Measurements from ENCODE around the gene NT5C3A. TPM values are rescaled to one million over a fixed set of nuclear protein-coding genes. Genes with fewer than 3 reads are reported as not detected.
A peak's percentile ranks its signal among the peaks of the same experiment; 100 is the strongest.

Gene NT5C3A
- total and polyA plus RNA-seq, 2 experiments from 2014 or later = 28.5 to 45.8 TPM

- H3K27me3 Mint-ChIP-seq (ENCODE audit: insufficient read depth, low read depth, poor library complexity) = no peaks in the 10 kb centered on the region
- peaks cover 35% of the 10 kb centered on the region for H3K4me1 ChIP-seq (ENCODE audit: insufficient read depth)
- H4K20me1 ChIP-seq (replicated peaks; ENCODE audit: insufficient read depth) = no peaks in the 10 kb centered on the region
- peak; percentile 11 for DNase-seq (ENCODE audit: low spot score)
- H3K4me1 Mint-ChIP-seq = peaks cover 39% of the 10 kb centered on the region
- H3K27me3 ChIP-seq (ENCODE audit: insufficient read depth) = no peaks in the 10 kb centered on the region
- H3K9me3 Mint-ChIP-seq = peaks cover 14% of the 10 kb centered on the region
- H3K9me2 ChIP-seq (ENCODE audit: insufficient read depth) = peaks cover 3% of the 10 kb centered on the region; the same call in 1 of the 2 replicates
- H3K27ac ChIP-seq (ENCODE audit: low read depth) = no peak overlapping the region
- peaks cover 6% of the 10 kb centered on the region; the same call in 1 of the 3 replicates for H3K36me3 Mint-ChIP-seq (ENCODE audit: low read depth)
- H3K4me3 ChIP-seq = no peak overlapping the region
- peak overlapping the region; percentile 45; the same call in 1 of the 2 replicates for H3K4me2 ChIP-seq
- H3K27ac Mint-ChIP-seq = 0 out of 2 replicates have a peak overlapping the region, but pooled peaks have one; percentile 10
- H3K4me3 Mint-ChIP-seq = 0 out of 3 replicates have a peak overlapping the region, but pooled peaks have one; percentile 18
- H3K79me2 ChIP-seq (replicated peaks; ENCODE audit: insufficient read depth) = no peaks in the 10 kb centered on the region
- H3F3A ChIP-seq (replicated peaks; ENCODE audit: low read depth) = no peaks in the 10 kb centered on the region
- TF ChIP-seq STAT1 (IDR thresholded peaks at IDR 0.05; ENCODE audit: unreplicated experiment) (no peak), JUNB (IDR thresholded peaks at IDR 0.05; ENCODE audit: unreplicated experiment) (no peak), POLR2AphosphoS5 (IDR thresholded peaks at IDR 0.05; ENCODE audit: low read depth) (no peak), NANOG (IDR thresholded peaks at IDR 0.05; ENCODE audit: borderline replicate concordance) (no peak), ZNF331 (CRISPR knock-in tag; IDR thresholded peaks at IDR 0.05; ENCODE audit: low read depth) (no peak), REST (IDR thresholded peaks at IDR 0.05; ENCODE audit: unreplicated experiment) (no peak), CTCF (conservative IDR thresholded peaks at IDR 0.05; ENCODE audit: low read depth in 2 of 2) (no peak), EZH2 (IDR thresholded peaks at IDR 0.05; ENCODE audit: low read depth, unreplicated experiment) (no peak), EZH2phosphoT487 (IDR thresholded peaks at IDR 0.05; ENCODE audit: unreplicated experiment) (no peak), ZNF114 (CRISPR knock-in tag; IDR thresholded peaks at IDR 0.05) (no peak), CREB1 (CRISPR knock-in tag; IDR thresholded peaks at IDR 0.05; ENCODE audit: low read depth) (no peak), ZNF462 (CRISPR knock-in tag; IDR thresholded peaks at IDR 0.05) (no peak), ETS1 (IDR thresholded peaks at IDR 0.05) (no peak)
- no peaks in the 10 kb centered on the region for H3K36me3 ChIP-seq (ENCODE audit: insufficient read depth)
- no peak overlapping the region for H2AFZ ChIP-seq
- peak; percentile 75 for ATAC-seq
These were observed 13.4 kb upstream of the NT5C3A start for GRCh38 chr7:33075818-33076518.

All from GM23338 (cell line).